ENCODE data around the gene PLPP4. TPM values are rescaled to one million over a fixed set of nuclear protein-coding genes. Genes with fewer than 3 reads are reported as not detected.

Gene PLPP4
- total RNA-seq, 1 experiment from 2014 or later, result not detected

DNA sequence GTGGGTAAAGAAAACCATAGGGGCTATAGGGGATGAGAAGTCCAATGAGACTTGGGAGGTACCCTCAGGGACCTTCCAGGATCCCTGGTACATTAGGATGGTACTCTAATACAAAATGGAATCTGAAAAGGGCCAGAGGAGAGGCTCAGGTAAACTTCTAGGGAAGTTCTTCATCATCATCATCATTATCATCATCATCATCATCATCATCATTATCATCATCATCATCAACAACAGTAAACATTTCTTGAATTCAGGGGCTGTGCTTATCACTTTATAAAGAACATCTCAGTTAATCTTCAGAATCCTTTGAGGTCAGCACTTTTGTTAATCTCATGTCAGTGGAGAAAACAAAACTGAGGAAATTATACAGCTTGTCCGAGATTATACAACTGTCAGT is 50.1 kb downstream of the PLPP4 start:
- H3K27me3 ChIP-seq (ENCODE audit: insufficient read depth, low read depth), result no peaks in the 10 kb centered on the region
- no peak for DNase-seq
- no peak overlapping the region for H3K27ac ChIP-seq
- no peak overlapping the region for H2AFZ ChIP-seq
- ChIA-PET CTCF (no interaction called here), POLR2A (ENCODE audit: unreplicated experiment) (no interaction called here)
- no peak overlapping the region for H3K4me3 ChIP-seq
- H3K4me1 ChIP-seq (replicated peaks; ENCODE audit: insufficient read depth), result no peaks in the 10 kb centered on the region
- no peaks in the 10 kb centered on the region for H3F3A ChIP-seq (ENCODE audit: insufficient read depth, low read depth)
- intact Hi-C loops (cut with micrococcal nuclease; ENCODE audit: unreplicated experiment), result no loop called here
- H3K36me3 ChIP-seq (ENCODE audit: low read depth), result no peaks in the 10 kb centered on the region
- H3K79me2 ChIP-seq (ENCODE audit: low read depth), result no peaks in the 10 kb centered on the region
- BruUV-seq (replicated peaks), result no TSS peak
- TF ChIP-seq CTCF (conservative IDR thresholded peaks at IDR 0.05) (no peak), EZH2 (IDR thresholded peaks at IDR 0.05; ENCODE audit: low read depth) (no peak)
- H3K4me2 ChIP-seq, result no peak overlapping the region
- no peaks in the 10 kb centered on the region for H4K20me1 ChIP-seq (ENCODE audit: insufficient read depth)
- H3K9me2 ChIP-seq (ENCODE audit: insufficient read depth), result no peaks in the 10 kb centered on the region
- no peaks in the 10 kb centered on the region for H3K9me3 ChIP-seq (ENCODE audit: insufficient read depth, low read depth)

DNA sequence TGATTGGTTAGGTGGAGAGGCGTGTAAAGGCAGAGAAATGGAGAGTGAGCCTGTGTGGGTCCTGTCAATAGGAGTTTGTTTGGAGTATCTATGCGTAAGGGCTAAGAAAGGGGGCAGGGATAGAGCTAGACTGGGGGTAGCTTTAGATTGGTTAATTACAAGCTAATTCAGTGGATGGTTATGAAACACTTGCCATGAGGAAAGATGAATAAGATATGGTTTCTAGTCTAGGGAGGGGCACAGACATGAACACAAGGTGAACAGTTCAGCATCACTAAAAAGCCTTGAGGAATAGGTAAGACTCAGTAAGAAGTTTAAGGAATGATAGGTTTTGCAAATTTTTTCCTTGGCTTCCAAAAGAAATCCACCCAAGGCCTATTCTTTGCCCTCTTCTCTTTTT is 50.6 kb downstream of the PLPP4 start:
- intact Hi-C loops (cut with micrococcal nuclease; ENCODE audit: unreplicated experiment), result no loop called here
- Histone ChIP-seq H3F3A (ENCODE audit: insufficient read depth, low read depth) (no peaks in the 10 kb centered on the region), H3K36me3 (ENCODE audit: low read depth) (no peaks in the 10 kb centered on the region), H3K4me1 (replicated peaks; ENCODE audit: insufficient read depth) (no peaks in the 10 kb centered on the region), H3K9me3 (ENCODE audit: insufficient read depth, low read depth) (no peaks in the 10 kb centered on the region), H3K27me3 (ENCODE audit: insufficient read depth, low read depth) (no peaks in the 10 kb centered on the region), H3K4me2 (no peak overlapping the region), H3K79me2 (ENCODE audit: low read depth) (no peaks in the 10 kb centered on the region), H3K27ac (no peak overlapping the region), H4K20me1 (ENCODE audit: insufficient read depth) (no peaks in the 10 kb centered on the region), H3K4me3 (no peak overlapping the region), H2AFZ (no peak overlapping the region), H3K9me2 (ENCODE audit: insufficient read depth) (no peaks in the 10 kb centered on the region)
- TF ChIP-seq CTCF (conservative IDR thresholded peaks at IDR 0.05), result no peak
- no peak for TF ChIP-seq EZH2 (IDR thresholded peaks at IDR 0.05; ENCODE audit: low read depth)
- DNase-seq, result no peak
- no TSS peak for BruUV-seq (replicated peaks)
- ChIA-PET POLR2A (ENCODE audit: unreplicated experiment) (no interaction called here), CTCF (no interaction called here)

- H3K27ac ChIP-seq, result no peak overlapping the region
- intact Hi-C loops (cut with micrococcal nuclease; ENCODE audit: unreplicated experiment), result no loop called here
Measured at GRCh38 chr10:120508393-120508792, 51.4 kb downstream of the PLPP4 start.

More at GRCh38 chr10:120508393-120508792, 51.4 kb downstream of the PLPP4 start:
- BruUV-seq (replicated peaks), result no TSS peak
- TF ChIP-seq EZH2 (IDR thresholded peaks at IDR 0.05; ENCODE audit: low read depth) (no peak), CTCF (conservative IDR thresholded peaks at IDR 0.05) (no peak)
- no peak overlapping the region for H2AFZ ChIP-seq
- no peaks in the 10 kb centered on the region for H3F3A ChIP-seq (ENCODE audit: insufficient read depth, low read depth)
- CTCF ChIA-PET, result no interaction called here
- POLR2A ChIA-PET (ENCODE audit: unreplicated experiment), result no interaction called here
- no peaks in the 10 kb centered on the region for H3K27me3 ChIP-seq (ENCODE audit: insufficient read depth, low read depth)
- H3K79me2 ChIP-seq (ENCODE audit: low read depth), result no peaks in the 10 kb centered on the region
- H3K4me3 ChIP-seq, result no peak overlapping the region
- H3K36me3 ChIP-seq (ENCODE audit: low read depth), result no peaks in the 10 kb centered on the region
- no peaks in the 10 kb centered on the region for H3K4me1 ChIP-seq (replicated peaks; ENCODE audit: insufficient read depth)
- no peaks in the 10 kb centered on the region for H4K20me1 ChIP-seq (ENCODE audit: insufficient read depth)
- no peak for DNase-seq
- no peak overlapping the region for H3K4me2 ChIP-seq
- H3K9me3 ChIP-seq (ENCODE audit: insufficient read depth, low read depth), result no peaks in the 10 kb centered on the region
- no peaks in the 10 kb centered on the region for H3K9me2 ChIP-seq (ENCODE audit: insufficient read depth)

Data from PC-9 (cell line).